GM10266 (cell line): Measurements from ENCODE around the gene CALY.
"Not testable (repeated sequence)": the region's sequence is repeated elsewhere in the genome, so short reads cannot be mapped to it uniquely, and the experiment has no call there.

Source experiments
- DNase-seq: peaks from one replicate; pipeline ENCODE4 v3.0.0; 2012; ENCODE audit errors: extremely low spot score
- CTCF ChIP-seq: IDR thresholded peaks from 2 replicates; pipeline ENCODE4 v1.5.1; 2012; ENCODE audit warnings: mild to moderate bottlenecking, low read depth; ENCODE audit not compliant: control insufficient read depth, insufficient read depth; ENCODE audit errors: missing control alignments

The CALY gene

GRCh38 chr10:133378251-133379096 is 41.8 kb upstream of the CALY start:
- DNase-seq, result peak; percentile 80
- TF ChIP-seq CTCF, result no peak

GRCh38 chr10:133377818-133378250 is 41.1 kb upstream of the CALY start:
- no peak for DNase-seq
- no peak for TF ChIP-seq CTCF

- no peak for DNase-seq
- TF ChIP-seq CTCF, result no peak
Observed at GRCh38 chr10:133377025-133377817, 40.5 kb upstream of the CALY start.

- not testable (repeated sequence) for DNase-seq
Observed at GRCh38 chr10:133376183-133376582, 39.5 kb upstream of the CALY start.

- no peak for DNase-seq
- no peak for TF ChIP-seq CTCF
Observed at GRCh38 chr10:133375357-133376115, 38.8 kb upstream of the CALY start.

- DNase-seq, result peak; percentile 100
- TF ChIP-seq CTCF, result no peak
Observed at GRCh38 chr10:133373174-133374090, 36.7 kb upstream of the CALY start, which contains the start of gene ECHS1. Gene ECHS1, minus strand, starts transcription at chr10:133373354. Its CDS starts 21 bp downstream, at chr10:133373333.

GRCh38 chr10:133372507-133372906 is 35.8 kb upstream of the CALY start:
- no peak for TF ChIP-seq CTCF
- no peak for DNase-seq
